ENCODE data around the gene MAP3K10.
"Not testable (repeated sequence)": the region's sequence is repeated elsewhere in the genome, so short reads cannot be mapped to it uniquely, and the experiment has no call there.

Gene MAP3K10

GRCh38 chr19:40213882-40214570 is 22.8 kb downstream of the MAP3K10 start:
- H3K4me3 ChIP-seq (ENCODE audit: low read length), result no peak overlapping the region
- no peak for DNase-seq (ENCODE audit: low read depth, low spot score)

GRCh38 chr19:40214936-40215335 is 23.7 kb downstream of the MAP3K10 start:
- no peak for DNase-seq (ENCODE audit: low read depth, low spot score)
- H3K4me3 ChIP-seq (ENCODE audit: low read length), result no peak overlapping the region

- no peak overlapping the region for H3K4me3 ChIP-seq (ENCODE audit: low read length)
- no peak for DNase-seq (ENCODE audit: low read depth, low spot score)
These were observed 25.0 kb downstream of the MAP3K10 start for GRCh38 chr19:40216013-40216776.

- no peak for DNase-seq (ENCODE audit: low read depth, low spot score)
- no peak overlapping the region for H3K4me3 ChIP-seq (ENCODE audit: low read length)
These were observed 25.5 kb downstream of the MAP3K10 start for GRCh38 chr19:40216777-40217026.

GRCh38 chr19:40217027-40217810 is 26.0 kb downstream of the MAP3K10 start:
- no peak for DNase-seq (ENCODE audit: low read depth, low spot score)
- H3K4me3 ChIP-seq (ENCODE audit: low read length), result no peak overlapping the region

- DNase-seq (ENCODE audit: low read depth, low spot score), result peak; percentile 38
- no peak within 1 kb of the TSS for H3K4me3 ChIP-seq (ENCODE audit: low read length)
These were observed 27.0 kb downstream of the MAP3K10 start, which contains the start of gene TTC9B for GRCh38 chr19:40217934-40218890. Gene TTC9B, minus strand, starts transcription at chr19:40218384. Its CDS starts 3 bp downstream, at chr19:40218381.

GRCh38 chr19:40219029-40219428 is 27.8 kb downstream of the MAP3K10 start:
- not testable (repeated sequence) for DNase-seq (ENCODE audit: low read depth, low spot score)

GRCh38 chr19:40219721-40220276 is 28.6 kb downstream of the MAP3K10 start:
- no peak for DNase-seq (ENCODE audit: low read depth, low spot score)

More at GRCh38 chr19:40219029-40219428, 27.8 kb downstream of the MAP3K10 start:
- not testable (repeated sequence) for H3K4me3 ChIP-seq (ENCODE audit: low read length)

GRCh38 chr19:40220674-40221073 is 29.4 kb downstream of the MAP3K10 start:
- no peak overlapping the region for H3K4me3 ChIP-seq (ENCODE audit: low read length)
- DNase-seq (ENCODE audit: low read depth, low spot score), result no peak

More at GRCh38 chr19:40219721-40220276, 28.6 kb downstream of the MAP3K10 start:
- no peak overlapping the region for H3K4me3 ChIP-seq (ENCODE audit: low read length)

GRCh38 chr19:40221858-40222619 is 30.8 kb downstream of the MAP3K10 start:
- peak; percentile 91 for DNase-seq (ENCODE audit: low read depth, low spot score)
- no peak overlapping the region for H3K4me3 ChIP-seq (ENCODE audit: low read length)

- no peak for DNase-seq (ENCODE audit: low read depth, low spot score)
- no peak overlapping the region for H3K4me3 ChIP-seq (ENCODE audit: low read length)
These were observed 32.1 kb downstream of the MAP3K10 start for GRCh38 chr19:40223135-40223822.

- no peak for DNase-seq (ENCODE audit: low read depth, low spot score)
- H3K4me3 ChIP-seq (ENCODE audit: low read length), result no peak overlapping the region
These were observed 33.3 kb downstream of the MAP3K10 start for GRCh38 chr19:40224342-40225150.

GRCh38 chr19:40225440-40226305 is 34.4 kb downstream of the MAP3K10 start:
- no peak for DNase-seq (ENCODE audit: low read depth, low spot score)
- H3K4me3 ChIP-seq (ENCODE audit: low read length), result no peak overlapping the region

- DNase-seq (ENCODE audit: low read depth, low spot score), result no peak
- no peak overlapping the region for H3K4me3 ChIP-seq (ENCODE audit: low read length)
These were observed 37.1 kb downstream of the MAP3K10 start for GRCh38 chr19:40228346-40228745.

GRCh38 chr19:40228863-40229262 is 37.6 kb downstream of the MAP3K10 start:
- DNase-seq (ENCODE audit: low read depth, low spot score), result no peak
- no peak overlapping the region for H3K4me3 ChIP-seq (ENCODE audit: low read length)

- no peak overlapping the region for H3K4me3 ChIP-seq (ENCODE audit: low read length)
- DNase-seq (ENCODE audit: low read depth, low spot score), result peak; percentile 12
These were observed 38.3 kb downstream of the MAP3K10 start for GRCh38 chr19:40229484-40229883.

All from Jurkat, Clone E6-1 (cell line).